Measurements from ENCODE around the gene RLN3.

DNA sequence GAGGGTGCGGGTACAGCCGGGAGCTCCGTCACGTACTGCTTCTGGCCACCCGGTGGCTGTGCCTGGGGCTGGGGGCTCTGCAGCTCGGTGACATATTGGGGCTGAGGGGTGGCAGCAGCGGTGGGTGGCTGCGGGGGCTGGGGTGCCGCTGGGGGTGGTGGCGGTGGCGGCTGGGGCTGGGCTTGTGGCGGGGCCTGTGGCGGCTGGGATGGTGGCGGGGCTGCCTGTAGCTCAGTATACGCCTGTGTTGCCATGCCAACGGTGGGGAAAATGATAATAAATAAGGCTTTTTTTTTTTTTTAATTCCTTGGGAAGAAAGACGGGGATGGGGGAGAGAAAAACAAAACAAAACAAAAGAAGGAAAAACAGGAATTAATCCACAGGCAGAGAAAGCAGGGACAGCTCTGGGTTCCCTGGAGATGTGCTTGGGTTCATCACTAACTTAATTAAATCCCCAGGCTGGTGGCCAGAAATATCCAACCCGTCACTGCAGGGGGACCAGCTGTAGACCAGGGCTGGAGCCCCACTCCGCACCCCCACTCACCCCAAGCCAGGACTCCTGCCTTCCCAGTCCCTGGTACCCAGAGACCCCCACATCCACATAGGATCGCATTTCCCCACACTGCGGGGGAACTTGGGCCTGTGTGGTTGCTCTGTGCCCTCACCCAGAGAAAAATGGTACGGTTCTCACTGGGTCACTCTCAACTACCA is 34.2 kb upstream of the RLN3 start:
- TF ChIP-seq POLR2A (IDR thresholded peaks at IDR 0.05; ENCODE audit: low read length) (no peak), GATA1 (IDR thresholded peaks at IDR 0.05; ENCODE audit: low read depth, low read length) (no peak)

All from erythroblast (primary cell).